GM18508 (cell line): ENCODE data around the gene UBASH3B.

Experiments used
- ATAC-seq: cut with Tn5 transposase; IDR thresholded peaks from one replicate; pipeline ENCODE4 v1.9.1; 2021; ENCODE audit warnings: moderate number of reproducible peaks; ENCODE audit not compliant: insufficient read depth, unreplicated experiment

The UBASH3B gene

GRCh38 chr11:122747351-122747781 lies 91.8 kb downstream of the UBASH3B start:
- no peak for ATAC-seq

GRCh38 chr11:122749005-122749687 lies 93.6 kb downstream of the UBASH3B start:
- peak; percentile 76 for ATAC-seq

GRCh38 chr11:122750049-122750448 lies 94.5 kb downstream of the UBASH3B start:
- no peak for ATAC-seq

GRCh38 chr11:122751292-122752070 lies 96.0 kb downstream of the UBASH3B start:
- ATAC-seq: no peak

GRCh38 chr11:122754028-122754427 lies 98.5 kb downstream of the UBASH3B start:
- no peak for ATAC-seq

GRCh38 chr11:122754553-122755322 lies 99.2 kb downstream of the UBASH3B start:
- no peak for ATAC-seq

GRCh38 chr11:122755409-122755808 lies 99.9 kb downstream of the UBASH3B start:
- ATAC-seq: no peak

- no peak for ATAC-seq
Observed at GRCh38 chr11:122755941-122756340, 100.4 kb downstream of the UBASH3B start.

- ATAC-seq: peak; percentile 48
Observed at GRCh38 chr11:122756417-122756816, 100.9 kb downstream of the UBASH3B start.

GRCh38 chr11:122757201-122757600 lies 101.7 kb downstream of the UBASH3B start:
- ATAC-seq: no peak

- ATAC-seq: no peak
Observed at GRCh38 chr11:122758339-122758738, 102.8 kb downstream of the UBASH3B start.

GRCh38 chr11:122758974-122759373 lies 103.5 kb downstream of the UBASH3B start:
- ATAC-seq: no peak

GRCh38 chr11:122763108-122763507 lies 107.6 kb downstream of the UBASH3B start:
- no peak for ATAC-seq

GRCh38 chr11:122764371-122765090 lies 109.0 kb downstream of the UBASH3B start:
- no peak for ATAC-seq

GRCh38 chr11:122765487-122766131 lies 110.1 kb downstream of the UBASH3B start:
- ATAC-seq: no peak

- ATAC-seq: no peak
Observed at GRCh38 chr11:122769126-122769780, 113.7 kb downstream of the UBASH3B start.

- ATAC-seq: no peak
Observed at GRCh38 chr11:122772945-122773344, 117.4 kb downstream of the UBASH3B start.

- no peak for ATAC-seq
Observed at GRCh38 chr11:122773781-122774266, 118.3 kb downstream of the UBASH3B start.

- no peak for ATAC-seq
Observed at GRCh38 chr11:122775675-122776271, 120.3 kb downstream of the UBASH3B start.
